GM18508 (cell line): ENCODE measurements around the gene PLCB4.

Experiments
- ATAC-seq: cut with Tn5 transposase; IDR thresholded peaks from one replicate; pipeline ENCODE4 v1.9.1; 2021; ENCODE audit warnings: moderate number of reproducible peaks; ENCODE audit not compliant: insufficient read depth, unreplicated experiment

Gene PLCB4

GRCh38 chr20:9206486-9206885, 137.6 kb downstream of the PLCB4 start:
- no peak for ATAC-seq

DNA sequence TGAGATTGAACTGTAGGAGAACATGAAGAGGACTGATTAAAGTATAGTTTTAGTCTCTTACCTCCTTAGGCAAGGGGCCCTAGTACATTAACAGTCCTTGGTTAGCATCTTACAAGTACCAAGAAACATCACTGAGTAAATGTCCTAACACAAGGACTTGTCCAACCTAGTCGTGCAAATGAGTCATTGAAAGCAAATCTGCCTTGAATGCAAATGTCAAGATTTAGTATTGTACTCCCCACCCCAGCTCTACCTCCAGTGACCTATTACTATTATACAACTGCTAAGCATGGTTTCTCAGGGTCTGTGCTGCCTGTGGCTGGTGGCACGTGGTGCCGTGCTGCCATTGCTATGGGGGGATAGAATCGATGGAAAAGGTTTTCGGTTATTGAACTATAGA, 138.4 kb downstream of the PLCB4 start:
- no peak for ATAC-seq

DNA sequence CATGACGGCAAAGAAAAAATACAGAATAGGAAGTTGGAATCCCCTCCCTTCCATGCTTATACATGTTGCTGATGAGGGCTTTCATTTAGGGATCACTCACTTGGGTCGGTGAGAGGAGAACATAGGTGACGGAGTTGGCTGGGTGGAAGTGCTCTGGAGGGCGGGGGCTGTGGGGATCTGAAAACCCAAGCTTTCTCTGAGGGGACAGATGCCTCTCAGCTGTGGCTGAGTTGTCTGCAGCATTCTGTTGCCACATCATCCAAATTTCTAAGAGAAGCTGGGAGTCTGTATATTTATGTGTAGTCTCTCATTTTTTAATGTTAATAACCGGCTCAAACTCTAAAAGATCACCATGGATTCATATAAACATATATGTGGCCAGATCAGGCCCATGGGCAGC, 141.5 kb downstream of the PLCB4 start:
- no peak for ATAC-seq

GRCh38 chr20:9211016-9211760, 142.3 kb downstream of the PLCB4 start:
- ATAC-seq: no peak

DNA sequence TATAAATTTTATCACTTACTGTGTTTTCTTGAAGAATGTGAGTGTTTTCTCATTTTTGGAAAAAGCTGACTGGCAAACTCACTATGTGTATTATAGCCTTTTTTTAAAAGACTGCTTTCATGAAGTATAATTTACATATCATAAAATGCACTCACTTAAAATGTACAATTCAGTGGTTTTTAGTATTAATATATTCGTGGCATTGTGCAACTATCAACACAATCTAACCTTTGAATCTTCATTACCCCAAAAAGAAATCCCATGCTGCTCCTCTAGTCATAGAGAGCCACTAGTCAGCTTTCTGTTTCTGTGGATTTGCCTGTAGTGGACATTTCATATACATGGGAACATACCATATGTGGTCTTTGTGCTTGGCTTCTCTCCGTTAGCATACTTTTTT, 143.8 kb downstream of the PLCB4 start:
- ATAC-seq: no peak

GRCh38 chr20:9214685-9215084, 145.8 kb downstream of the PLCB4 start:
- ATAC-seq: no peak

DNA sequence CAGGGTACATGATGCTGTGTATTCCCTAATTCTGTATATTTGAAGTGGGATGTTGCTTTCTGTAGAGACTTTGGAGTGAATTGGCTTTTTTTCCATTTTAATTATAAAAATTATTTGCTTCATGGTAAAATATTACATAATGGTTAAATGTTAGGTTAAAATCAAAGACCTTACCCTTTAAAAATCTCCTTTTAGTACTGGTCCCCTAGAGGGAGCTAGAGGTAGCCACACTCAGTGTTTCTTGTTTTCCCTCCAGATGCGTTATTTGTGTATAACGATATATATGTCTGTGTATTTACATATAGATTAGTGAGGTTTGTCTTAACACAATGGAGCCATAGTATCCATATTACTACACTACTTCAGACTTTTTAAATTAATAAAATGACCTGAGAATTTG, 146.7 kb downstream of the PLCB4 start:
- ATAC-seq: no peak

- ATAC-seq: no peak
Measured at GRCh38 chr20:9218531-9218961, 149.7 kb downstream of the PLCB4 start.

DNA sequence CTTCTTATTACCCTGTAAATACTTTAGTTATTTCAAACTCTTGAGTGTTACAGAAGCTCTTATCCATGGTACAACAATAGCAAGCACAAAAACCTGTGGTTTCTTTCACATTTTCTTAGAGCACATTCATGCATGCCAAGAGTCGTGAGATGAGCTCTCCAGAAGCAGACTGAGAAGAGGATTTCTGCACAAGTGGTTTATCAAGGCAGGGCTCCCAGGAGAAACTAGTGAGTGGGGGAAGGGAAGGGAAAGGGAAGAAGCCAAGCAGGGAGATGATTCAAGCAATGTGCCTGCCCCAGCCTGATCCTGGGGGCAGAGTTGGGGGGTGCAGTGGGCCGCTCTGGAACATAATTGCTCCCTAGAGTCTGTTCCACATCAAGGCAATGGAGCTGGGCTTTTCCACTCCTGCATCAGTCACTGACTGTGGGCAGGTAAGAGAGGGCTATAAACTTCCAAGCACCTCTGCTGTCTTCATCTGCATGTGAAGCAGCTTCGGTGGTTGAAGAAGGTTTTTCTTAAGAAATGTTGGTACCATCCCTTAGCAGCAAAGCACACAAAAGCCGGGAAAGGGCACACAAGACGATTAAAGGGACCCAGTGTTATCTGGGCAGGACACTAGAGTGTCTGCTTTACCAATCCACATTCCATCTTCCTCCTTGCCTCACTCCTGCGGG, 152.1 kb downstream of the PLCB4 start:
- ATAC-seq: no peak

DNA sequence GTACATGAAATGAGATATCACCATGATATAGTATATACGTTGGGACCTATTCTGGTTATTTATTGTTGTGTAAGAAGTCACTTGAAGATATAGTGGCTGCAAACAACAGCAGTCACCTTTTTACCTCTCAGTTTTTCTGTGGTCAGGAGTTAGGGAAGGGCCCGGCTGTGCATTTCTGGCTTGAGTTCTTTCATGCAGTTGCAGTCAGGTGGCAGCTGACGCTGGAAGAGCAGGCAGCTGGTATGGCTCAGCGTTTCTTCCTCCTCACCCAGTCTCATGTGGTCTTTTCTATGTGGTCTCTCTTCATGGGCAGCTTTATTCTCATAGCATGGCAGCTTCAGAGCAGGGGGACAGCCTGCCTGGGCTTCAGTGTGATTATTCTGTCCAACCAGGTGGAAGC, 154.4 kb downstream of the PLCB4 start:
- ATAC-seq: no peak

DNA sequence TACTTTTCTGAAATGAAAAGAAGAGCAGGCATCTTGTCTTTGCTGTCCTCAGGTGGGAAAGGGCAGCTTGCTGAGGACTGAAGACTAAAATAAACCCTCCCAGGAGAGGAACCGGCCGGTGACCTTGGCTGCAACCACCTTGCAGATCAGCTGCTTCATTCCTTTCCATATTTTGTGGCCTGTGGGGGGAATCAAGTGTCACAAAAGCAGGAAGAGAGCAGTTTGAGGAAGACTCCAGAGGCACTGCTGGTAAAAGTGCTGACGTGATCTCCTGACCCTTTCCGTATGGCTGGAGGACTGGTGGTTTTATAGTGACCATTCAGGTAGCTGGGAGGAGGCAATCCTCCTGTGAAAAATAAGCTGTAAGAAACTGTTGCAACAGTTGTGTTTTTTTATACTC, 157.0 kb downstream of the PLCB4 start:
- no peak for ATAC-seq

GRCh38 chr20:9227896-9228615, 159.2 kb downstream of the PLCB4 start:
- no peak for ATAC-seq

DNA sequence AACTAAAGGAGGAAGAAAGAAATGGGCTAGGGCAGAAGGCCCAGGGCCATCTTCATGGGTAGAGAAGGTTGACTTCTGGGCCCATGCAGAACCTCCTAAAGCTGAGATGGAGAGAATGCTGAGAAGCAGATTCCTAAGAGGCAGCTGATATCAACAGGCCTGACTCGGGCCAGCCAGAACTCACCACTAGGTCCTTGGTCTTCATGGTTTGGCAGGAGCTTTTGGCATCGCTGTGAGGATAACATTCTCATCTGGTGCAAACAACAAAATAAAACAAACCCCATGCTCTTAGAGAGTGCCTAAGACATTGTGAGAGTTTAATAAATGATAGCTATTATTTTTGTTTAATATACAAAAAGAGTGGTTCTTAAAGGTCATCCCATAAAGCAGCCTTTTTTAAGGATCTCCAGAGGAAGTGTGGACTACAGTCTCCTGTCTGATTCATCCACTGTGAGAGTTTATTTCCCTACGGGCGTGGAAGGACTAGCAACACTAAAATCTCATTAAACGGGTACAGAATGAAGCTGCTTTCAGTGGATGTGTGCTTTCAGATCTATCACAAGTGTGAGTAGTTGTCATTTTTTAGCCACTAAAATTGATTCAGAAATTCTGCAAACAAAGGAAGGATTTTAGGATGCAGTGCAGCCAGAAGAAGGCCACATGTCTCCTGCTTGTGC, 160.0 kb downstream of the PLCB4 start:
- ATAC-seq: no peak

DNA sequence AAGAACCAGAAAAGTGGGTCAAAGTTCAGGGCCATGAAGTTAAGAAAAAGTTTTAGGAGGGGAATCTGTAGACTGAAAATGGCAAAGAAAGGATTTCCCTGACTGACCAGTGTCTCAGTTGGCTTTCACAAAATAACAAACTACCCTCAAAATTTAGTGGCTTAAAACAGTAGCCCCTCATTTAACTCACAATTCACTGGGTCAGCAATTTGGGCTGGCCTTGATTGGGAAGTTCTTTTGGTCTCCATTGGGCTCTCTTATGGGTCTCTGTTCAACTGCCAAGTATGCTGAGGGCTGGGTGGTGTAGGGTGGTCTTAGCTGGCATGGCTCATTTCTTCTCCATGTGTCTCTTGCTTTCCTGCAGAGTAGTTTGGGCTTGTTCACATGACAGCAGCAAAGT, 161.5 kb downstream of the PLCB4 start:
- ATAC-seq: no peak

GRCh38 chr20:9233804-9234203, 164.9 kb downstream of the PLCB4 start:
- ATAC-seq: no peak

GRCh38 chr20:9235518-9235917, 166.6 kb downstream of the PLCB4 start:
- ATAC-seq: no peak

DNA sequence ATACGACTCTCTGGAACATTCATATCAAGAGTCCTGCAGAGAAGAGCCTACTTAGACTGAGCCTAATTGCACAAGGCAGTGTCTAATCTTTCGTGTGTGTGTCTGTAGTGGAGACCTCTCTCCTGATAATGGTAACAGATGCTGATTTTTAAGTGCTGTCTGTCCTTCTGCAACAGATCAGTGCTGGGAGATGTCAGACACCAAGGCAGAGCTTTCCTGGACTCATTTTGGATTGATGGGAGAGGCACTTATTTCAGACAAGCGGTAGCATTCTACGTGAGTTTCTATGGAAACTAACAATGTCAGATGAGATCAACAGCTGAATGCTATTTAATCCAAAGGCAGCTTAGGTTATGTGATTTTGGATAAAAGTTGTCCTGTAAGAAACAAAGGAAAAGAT, 167.6 kb downstream of the PLCB4 start:
- ATAC-seq: no peak

GRCh38 chr20:9241232-9241692, 172.4 kb downstream of the PLCB4 start:
- no peak for ATAC-seq

GRCh38 chr20:9241721-9242427, 173.0 kb downstream of the PLCB4 start:
- ATAC-seq: no peak

DNA sequence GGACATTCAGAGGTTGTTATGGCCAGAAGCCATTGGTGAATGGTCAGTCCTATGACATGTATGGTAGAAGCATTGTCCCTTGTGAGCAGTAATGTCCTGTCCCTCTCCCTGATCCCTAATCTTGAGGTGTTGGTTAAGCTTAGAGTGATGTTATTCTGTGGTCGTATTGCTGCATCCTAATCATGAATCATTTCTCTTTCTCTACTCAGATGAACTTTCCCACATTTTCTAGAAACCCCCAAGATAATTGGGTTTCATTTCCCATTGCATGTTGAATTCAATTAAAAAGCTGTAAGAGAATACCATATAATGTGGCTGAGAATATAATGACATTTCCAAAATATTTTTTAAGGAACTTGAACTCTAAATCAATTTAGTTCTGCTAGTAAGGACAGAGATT, 175.1 kb downstream of the PLCB4 start:
- ATAC-seq: no peak
